GM19328 (cell line): Measurements from ENCODE around the gene ADNP2.

ENCODE experiments used
- ATAC-seq: cut with Tn5 transposase; IDR thresholded peaks from one replicate; pipeline ENCODE4 v1.9.1; 2021; ENCODE audit warnings: mild to moderate bottlenecking, moderate library complexity; ENCODE audit not compliant: unreplicated experiment

Gene ADNP2

GRCh38 chr18:80188643-80189530, 79.8 kb downstream of the ADNP2 start:
- ATAC-seq = no peak

- ATAC-seq = no peak
These were observed 80.4 kb downstream of the ADNP2 start for GRCh38 chr18:80189531-80189865.
